ENCODE data around the gene PAPPA2. TPM values are rescaled to one million over a fixed set of nuclear protein-coding genes. Genes with fewer than 3 reads are reported as not detected.

The PAPPA2 gene
- total RNA-seq, 1 experiment from 2014 or later, result 0.03 TPM

DNA sequence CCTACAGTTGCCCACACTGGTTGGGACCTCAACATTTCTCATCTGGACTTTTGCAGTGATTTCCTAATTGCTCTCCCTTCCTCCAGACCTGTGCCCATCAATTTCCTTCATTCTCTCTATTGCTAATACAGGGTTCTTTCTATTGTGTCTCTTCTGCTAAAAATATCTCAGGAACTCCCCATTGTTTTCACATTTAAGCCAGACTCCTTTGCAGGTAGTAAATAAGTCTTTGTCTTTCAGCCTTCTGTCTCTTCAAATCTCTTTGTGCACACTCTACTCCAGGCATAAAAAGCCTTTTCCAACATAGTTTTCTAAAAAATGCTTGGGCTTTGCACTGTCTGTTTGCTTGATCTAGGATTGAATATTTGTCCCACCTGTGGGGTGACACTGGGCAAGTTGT, 340.6 kb downstream of the PAPPA2 start:
- H3K27ac ChIP-seq (ENCODE audit: low read length), result no peak overlapping the region
- no peaks in the 10 kb centered on the region for H3K4me1 ChIP-seq (ENCODE audit: control insufficient read depth, insufficient read depth, low read length)
- DNase-seq (ENCODE audit: low read depth, low spot score) (no peak), ATAC-seq (no peak)
- BruUV-seq (replicated peaks), result no TSS peak
- ChIA-PET CTCF (no interaction called here), POLR2A (no interaction called here)
- intact Hi-C loops (cut with micrococcal nuclease; ENCODE audit: unreplicated experiment), result no loop called here
- no peak overlapping the region for H3K4me3 ChIP-seq (ENCODE audit: low read depth in 2 of 2, low read length in 2 of 2)
- H3K9me3 ChIP-seq (ENCODE audit: control insufficient read depth, insufficient read depth, low read depth, low read length), result no peaks in the 10 kb centered on the region
- TF ChIP-seq, protein P1, sequence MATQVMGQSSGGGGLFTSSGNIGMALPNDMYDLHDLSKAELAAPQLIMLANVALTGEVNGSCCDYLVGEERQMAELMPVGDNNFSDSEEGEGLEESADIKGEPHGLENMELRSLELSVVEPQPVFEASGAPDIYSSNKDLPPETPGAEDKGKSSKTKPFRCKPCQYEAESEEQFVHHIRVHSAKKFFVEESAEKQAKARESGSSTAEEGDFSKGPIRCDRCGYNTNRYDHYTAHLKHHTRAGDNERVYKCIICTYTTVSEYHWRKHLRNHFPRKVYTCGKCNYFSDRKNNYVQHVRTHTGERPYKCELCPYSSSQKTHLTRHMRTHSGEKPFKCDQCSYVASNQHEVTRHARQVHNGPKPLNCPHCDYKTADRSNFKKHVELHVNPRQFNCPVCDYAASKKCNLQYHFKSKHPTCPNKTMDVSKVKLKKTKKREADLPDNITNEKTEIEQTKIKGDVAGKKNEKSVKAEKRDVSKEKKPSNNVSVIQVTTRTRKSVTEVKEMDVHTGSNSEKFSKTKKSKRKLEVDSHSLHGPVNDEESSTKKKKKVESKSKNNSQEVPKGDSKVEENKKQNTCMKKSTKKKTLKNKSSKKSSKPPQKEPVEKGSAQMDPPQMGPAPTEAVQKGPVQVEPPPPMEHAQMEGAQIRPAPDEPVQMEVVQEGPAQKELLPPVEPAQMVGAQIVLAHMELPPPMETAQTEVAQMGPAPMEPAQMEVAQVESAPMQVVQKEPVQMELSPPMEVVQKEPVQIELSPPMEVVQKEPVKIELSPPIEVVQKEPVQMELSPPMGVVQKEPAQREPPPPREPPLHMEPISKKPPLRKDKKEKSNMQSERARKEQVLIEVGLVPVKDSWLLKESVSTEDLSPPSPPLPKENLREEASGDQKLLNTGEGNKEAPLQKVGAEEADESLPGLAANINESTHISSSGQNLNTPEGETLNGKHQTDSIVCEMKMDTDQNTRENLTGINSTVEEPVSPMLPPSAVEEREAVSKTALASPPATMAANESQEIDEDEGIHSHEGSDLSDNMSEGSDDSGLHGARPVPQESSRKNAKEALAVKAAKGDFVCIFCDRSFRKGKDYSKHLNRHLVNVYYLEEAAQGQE (IDR thresholded peaks at IDR 0.05; ENCODE audit: insufficient read depth in 1 of 2, low read depth in 2 of 2, low read length in 1 of 2), result no peak
- TF ChIP-seq, protein P2, sequence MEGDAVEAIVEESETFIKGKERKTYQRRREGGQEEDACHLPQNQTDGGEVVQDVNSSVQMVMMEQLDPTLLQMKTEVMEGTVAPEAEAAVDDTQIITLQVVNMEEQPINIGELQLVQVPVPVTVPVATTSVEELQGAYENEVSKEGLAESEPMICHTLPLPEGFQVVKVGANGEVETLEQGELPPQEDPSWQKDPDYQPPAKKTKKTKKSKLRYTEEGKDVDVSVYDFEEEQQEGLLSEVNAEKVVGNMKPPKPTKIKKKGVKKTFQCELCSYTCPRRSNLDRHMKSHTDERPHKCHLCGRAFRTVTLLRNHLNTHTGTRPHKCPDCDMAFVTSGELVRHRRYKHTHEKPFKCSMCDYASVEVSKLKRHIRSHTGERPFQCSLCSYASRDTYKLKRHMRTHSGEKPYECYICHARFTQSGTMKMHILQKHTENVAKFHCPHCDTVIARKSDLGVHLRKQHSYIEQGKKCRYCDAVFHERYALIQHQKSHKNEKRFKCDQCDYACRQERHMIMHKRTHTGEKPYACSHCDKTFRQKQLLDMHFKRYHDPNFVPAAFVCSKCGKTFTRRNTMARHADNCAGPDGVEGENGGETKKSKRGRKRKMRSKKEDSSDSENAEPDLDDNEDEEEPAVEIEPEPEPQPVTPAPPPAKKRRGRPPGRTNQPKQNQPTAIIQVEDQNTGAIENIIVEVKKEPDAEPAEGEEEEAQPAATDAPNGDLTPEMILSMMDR (IDR thresholded peaks at IDR 0.05), result no peak
- TF ChIP-seq SIN3A (IDR thresholded peaks at IDR 0.05; ENCODE audit: borderline replicate concordance, insufficient read depth, low read depth, low read length) (no peak), POLR2AphosphoS5 (IDR thresholded peaks at IDR 0.05; ENCODE audit: low read depth, low read length) (no peak), TCF7L2 (IDR thresholded peaks at IDR 0.05; ENCODE audit: low read depth, low read length) (no peak)
- in situ Hi-C loops (cut with HindIII; ENCODE audit: low pct_unique_long_range_greater_than_20kb, low sequenced_read_pairs), result no loop called here
- H3K27me3 ChIP-seq (ENCODE audit: control insufficient read depth, insufficient read depth, low read length), result no peaks in the 10 kb centered on the region
- no peaks in the 10 kb centered on the region for H3K36me3 ChIP-seq (ENCODE audit: control insufficient read depth, insufficient read depth, low read length)

DNA sequence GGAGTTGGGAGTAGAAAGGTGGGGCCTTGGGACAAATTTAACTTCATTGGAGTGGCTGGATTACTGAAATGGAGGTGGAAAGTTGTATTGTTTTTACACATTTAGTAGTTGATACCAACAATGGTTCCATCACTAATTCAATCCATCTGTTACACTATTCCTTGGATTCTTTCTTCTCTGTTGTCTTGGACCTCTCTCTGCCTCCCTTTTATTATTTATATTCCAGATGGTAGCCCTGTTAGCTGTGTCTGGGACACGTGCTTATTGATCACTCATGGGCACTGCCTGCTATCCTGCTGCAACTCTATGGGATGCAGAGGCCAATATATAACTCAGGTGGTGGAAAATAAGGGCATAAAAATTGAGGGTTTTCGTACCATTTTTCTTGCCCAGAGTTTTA, 346.3 kb downstream of the PAPPA2 start:
- intact Hi-C loops (cut with micrococcal nuclease; ENCODE audit: unreplicated experiment) (no loop called here), in situ Hi-C loops (cut with HindIII; ENCODE audit: low pct_unique_long_range_greater_than_20kb, low sequenced_read_pairs) (no loop called here)
- CTCF ChIA-PET, result no interaction called here
- DNase-seq (ENCODE audit: low read depth, low spot score) (no peak), ATAC-seq (no peak)
- no peak overlapping the region for H3K4me3 ChIP-seq (ENCODE audit: low read depth in 2 of 2, low read length in 2 of 2)
- no peaks in the 10 kb centered on the region for H3K36me3 ChIP-seq (ENCODE audit: control insufficient read depth, insufficient read depth, low read length)
- H3K9me3 ChIP-seq (ENCODE audit: control insufficient read depth, insufficient read depth, low read depth, low read length), result no peaks in the 10 kb centered on the region
- no TSS peak for BruUV-seq (replicated peaks)
- no peaks in the 10 kb centered on the region for H3K4me1 ChIP-seq (ENCODE audit: control insufficient read depth, insufficient read depth, low read length)
- no peak for TF ChIP-seq SIN3A (IDR thresholded peaks at IDR 0.05; ENCODE audit: borderline replicate concordance, insufficient read depth, low read depth, low read length)
- TF ChIP-seq TCF7L2 (IDR thresholded peaks at IDR 0.05; ENCODE audit: low read depth, low read length), result no peak
- TF ChIP-seq, protein P2 (IDR thresholded peaks at IDR 0.05), result no peak
- no peak for TF ChIP-seq POLR2AphosphoS5 (IDR thresholded peaks at IDR 0.05; ENCODE audit: low read depth, low read length)
- TF ChIP-seq, protein P1 (IDR thresholded peaks at IDR 0.05; ENCODE audit: insufficient read depth in 1 of 2, low read depth in 2 of 2, low read length in 1 of 2), result no peak
- H3K27ac ChIP-seq (ENCODE audit: low read length), result no peak overlapping the region
- H3K27me3 ChIP-seq (ENCODE audit: control insufficient read depth, insufficient read depth, low read length), result no peaks in the 10 kb centered on the region
- POLR2A ChIA-PET, result no interaction called here
